ENCODE results near the gene MDM2.
"Not testable (repeated sequence)": the region's sequence is repeated elsewhere in the genome, so short reads cannot be mapped to it uniquely, and the experiment has no call there.

MDM2 gene

DNA sequence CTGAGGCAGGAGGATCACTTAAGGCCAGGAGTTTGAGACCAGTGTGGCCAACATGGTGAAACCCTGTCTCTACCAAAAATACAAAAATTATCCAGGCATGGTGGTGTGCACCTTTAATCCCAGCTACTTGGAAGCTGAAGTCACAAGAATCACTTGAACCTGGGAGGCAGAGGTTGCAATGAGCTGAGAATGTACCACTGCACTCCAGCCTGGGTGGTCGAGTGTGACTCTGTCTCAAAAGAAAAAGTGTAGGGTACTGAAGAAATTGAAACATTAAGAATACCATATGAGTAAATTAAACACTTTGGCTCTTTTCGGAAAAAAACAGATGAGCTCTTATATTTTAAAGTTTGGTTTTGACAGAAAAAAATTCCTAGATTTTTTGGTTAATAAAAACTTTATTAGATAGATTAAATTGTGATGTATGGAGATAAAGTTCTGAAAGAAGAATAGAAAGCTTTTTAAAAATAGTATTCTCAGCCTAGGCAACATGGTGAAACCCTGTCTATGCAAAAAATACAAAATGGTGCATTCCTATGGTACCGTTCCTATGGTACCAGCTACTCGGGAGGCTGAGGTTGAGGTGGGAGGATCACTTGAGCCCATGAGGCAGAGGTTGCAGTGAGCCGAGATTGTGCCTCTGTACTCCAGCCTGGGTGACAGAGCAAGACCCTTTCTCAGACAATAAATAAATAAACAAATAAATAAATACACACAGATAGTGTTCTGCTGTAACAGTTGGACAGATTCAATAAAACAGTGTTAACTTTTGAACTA, 20.1 kb downstream of the MDM2 start:
- DNase-seq (ENCODE audit: low read depth in 2 of 2), result no peak

DNA sequence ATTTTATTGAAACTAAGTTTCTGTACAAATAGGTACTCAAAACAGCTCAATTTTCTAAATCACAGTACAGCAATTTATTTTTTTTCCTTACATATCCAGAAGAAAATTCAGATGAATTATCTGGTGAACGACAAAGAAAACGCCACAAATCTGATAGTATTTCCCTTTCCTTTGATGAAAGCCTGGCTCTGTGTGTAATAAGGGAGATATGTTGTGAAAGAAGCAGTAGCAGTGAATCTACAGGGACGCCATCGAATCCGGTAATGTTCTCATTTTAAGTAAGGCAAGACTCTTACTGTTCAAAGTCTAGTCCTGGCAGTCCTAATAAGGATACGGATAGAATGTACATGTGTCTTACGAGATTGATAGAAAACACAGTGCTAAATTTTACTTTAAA, 20.7 kb downstream of the MDM2 start:
- DNase-seq (ENCODE audit: low read depth in 2 of 2), result no peak

GRCh38 chr12:68831272-68831671, 23.3 kb downstream of the MDM2 start:
- no peak for DNase-seq (ENCODE audit: low read depth in 2 of 2)

DNA sequence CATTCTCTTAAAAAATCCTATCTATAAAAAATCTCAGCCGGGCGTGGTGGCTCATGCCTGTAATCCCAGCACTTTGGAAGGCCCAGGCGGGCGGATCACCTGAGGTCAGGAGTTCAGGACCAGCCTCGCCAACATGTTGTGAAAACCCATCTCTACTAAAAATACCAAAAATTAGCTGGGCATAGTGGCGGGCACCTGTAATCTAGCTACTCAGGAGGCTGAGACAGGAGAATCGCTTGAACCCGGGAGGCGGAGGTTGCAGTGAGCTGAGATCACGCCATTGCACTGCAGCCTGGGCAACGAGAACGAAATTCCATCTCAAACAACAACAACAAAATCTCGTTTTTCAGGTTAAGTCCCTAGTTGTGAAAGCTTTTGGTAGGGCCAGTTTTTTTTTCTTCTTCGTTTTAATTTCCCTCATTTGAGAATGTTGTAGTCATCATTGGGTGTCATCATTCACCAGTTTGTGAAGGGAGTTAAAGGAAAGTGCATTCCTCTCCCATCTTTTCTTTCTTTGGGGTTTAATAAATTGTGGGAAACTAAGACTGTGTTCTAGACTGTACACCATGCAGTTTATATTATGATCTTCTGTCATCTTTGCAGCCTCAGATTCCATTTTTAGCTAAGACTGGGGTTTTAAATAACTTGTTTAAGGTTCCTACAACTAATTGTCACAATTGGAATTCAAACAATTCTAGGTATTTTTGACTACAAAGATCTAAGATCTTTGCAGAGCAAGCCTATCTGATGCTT, 23.9 kb downstream of the MDM2 start:
- no peak for DNase-seq (ENCODE audit: low read depth in 2 of 2)

GRCh38 chr12:68832504-68832867, 24.5 kb downstream of the MDM2 start:
- no peak for DNase-seq (ENCODE audit: low read depth in 2 of 2)

GRCh38 chr12:68833508-68833907, 25.5 kb downstream of the MDM2 start:
- DNase-seq (ENCODE audit: low read depth in 2 of 2), result no peak

- no peak for DNase-seq (ENCODE audit: low read depth in 2 of 2)
Measured at GRCh38 chr12:68835333-68835908, 27.4 kb downstream of the MDM2 start.

- DNase-seq (ENCODE audit: low read depth in 2 of 2), result no peak
Measured at GRCh38 chr12:68837215-68837614, 29.2 kb downstream of the MDM2 start.

GRCh38 chr12:68838046-68838886, 30.3 kb downstream of the MDM2 start:
- DNase-seq (ENCODE audit: low read depth in 2 of 2), result no peak

DNA sequence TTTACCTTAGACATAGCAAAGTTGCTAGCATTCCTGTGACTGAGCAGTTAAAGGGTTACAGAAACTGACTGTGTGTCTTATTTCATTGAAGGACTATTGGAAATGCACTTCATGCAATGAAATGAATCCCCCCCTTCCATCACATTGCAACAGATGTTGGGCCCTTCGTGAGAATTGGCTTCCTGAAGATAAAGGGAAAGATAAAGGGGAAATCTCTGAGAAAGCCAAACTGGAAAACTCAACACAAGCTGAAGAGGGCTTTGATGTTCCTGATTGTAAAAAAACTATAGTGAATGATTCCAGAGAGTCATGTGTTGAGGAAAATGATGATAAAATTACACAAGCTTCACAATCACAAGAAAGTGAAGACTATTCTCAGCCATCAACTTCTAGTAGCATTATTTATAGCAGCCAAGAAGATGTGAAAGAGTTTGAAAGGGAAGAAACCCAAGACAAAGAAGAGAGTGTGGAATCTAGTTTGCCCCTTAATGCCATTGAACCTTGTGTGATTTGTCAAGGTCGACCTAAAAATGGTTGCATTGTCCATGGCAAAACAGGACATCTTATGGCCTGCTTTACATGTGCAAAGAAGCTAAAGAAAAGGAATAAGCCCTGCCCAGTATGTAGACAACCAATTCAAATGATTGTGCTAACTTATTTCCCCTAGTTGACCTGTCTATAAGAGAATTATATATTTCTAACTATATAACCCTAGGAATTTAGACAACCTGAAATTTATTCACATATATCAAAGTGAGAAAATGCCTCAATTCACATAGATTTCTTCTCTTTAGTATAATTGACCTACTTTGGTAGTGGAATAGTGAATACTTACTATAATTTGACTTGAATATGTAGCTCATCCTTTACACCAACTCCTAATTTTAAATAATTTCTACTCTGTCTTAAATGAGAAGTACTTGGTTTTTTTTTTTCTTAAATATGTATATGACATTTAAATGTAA, 31.5 kb downstream of the MDM2 start:
- no peak for DNase-seq (ENCODE audit: low read depth in 2 of 2)

- not testable (repeated sequence) for DNase-seq (ENCODE audit: low read depth in 2 of 2)
Measured at GRCh38 chr12:68841175-68841574, 33.2 kb downstream of the MDM2 start.

DNA sequence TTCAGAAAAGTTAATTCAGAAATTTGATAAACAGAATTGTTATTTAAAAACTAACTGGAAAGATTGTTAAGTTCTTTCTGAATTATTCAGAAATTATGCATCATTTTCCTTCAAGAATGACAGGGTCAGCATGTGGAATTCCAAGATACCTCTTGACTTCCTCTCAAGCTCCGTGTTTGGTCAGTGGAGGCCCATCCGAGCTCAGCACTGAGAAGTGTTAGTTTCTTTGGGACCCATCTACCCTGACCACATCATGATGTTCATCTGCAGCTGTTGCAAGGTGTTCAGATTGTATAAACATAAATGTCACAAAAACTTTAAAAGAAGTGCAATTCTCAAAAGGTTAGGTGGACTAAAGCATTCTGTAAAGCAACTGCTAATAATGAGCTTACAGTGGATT, 33.7 kb downstream of the MDM2 start:
- DNase-seq (ENCODE audit: low read depth in 2 of 2), result no peak

- no peak for DNase-seq (ENCODE audit: low read depth in 2 of 2)
Measured at GRCh38 chr12:68842123-68842522, 34.1 kb downstream of the MDM2 start.

GRCh38 chr12:68842784-68843567, 35.0 kb downstream of the MDM2 start:
- no peak for DNase-seq (ENCODE audit: low read depth in 2 of 2)

DNA sequence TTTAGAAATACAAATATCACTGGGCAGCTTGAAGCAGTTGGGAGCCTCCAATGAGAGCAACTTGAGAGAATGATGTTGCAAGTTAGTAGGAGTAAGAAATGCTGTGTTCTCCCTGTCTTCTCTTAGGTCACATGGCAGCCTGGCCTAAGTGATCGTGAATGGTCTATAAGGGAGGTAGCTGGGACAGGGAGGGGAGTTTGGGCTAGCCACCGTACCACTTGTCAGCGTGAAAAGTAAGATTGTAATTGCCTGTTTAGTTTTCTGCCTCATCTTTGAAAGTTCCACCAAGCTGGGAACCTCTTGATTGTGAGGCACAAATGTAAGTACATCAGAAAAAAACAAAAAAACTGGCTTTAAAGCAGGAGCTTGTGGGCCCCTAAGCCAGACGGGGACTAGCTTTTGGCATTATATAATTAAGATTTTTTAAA, 36.4 kb downstream of the MDM2 start:
- no peak for DNase-seq (ENCODE audit: low read depth in 2 of 2)

DNA sequence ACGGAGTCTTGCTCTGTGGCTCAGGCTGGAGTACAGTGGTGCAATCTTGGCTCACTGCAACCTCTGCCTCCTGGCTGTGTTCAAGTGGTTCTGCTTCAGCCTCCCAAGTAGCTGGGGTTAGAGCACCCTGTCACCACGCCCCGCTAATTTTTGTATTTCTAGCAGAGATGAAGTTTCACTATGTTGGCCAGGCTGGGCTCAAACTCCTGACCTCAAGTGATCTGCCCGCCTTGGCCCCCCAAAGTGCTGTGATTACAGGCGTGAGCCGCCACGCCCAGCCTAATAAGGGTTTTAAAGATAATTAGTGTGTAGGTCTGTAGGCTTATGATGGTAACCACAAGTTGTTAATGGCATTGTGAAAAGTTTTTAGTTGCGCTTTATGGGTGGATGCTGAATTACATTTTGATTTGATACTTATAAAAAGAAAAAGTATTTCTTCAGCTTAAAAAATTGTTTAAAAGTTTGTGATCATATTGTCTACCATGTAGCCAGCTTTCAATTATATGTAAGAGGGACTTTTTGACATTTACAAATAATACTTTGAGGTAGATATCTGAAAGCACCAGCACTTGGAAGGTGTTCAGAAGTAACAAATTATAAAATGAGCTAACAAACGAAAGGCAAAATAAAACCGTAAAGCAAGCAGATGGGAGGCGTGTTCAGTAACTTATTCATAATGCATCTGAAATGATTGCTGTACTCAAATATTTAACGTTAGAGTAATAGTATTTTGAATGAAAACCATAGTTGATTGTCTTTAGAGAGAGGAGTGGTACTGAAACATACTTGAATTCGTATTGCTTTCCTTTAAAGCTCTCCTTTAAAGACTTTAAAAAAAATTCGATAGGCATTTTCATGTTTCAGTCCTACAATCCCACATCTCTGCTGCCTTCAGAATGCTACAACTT, 37.1 kb downstream of the MDM2 start:
- DNase-seq (ENCODE audit: low read depth in 2 of 2), result no peak

GRCh38 chr12:68846811-68847210, 38.8 kb downstream of the MDM2 start:
- no peak for DNase-seq (ENCODE audit: low read depth in 2 of 2)

DNA sequence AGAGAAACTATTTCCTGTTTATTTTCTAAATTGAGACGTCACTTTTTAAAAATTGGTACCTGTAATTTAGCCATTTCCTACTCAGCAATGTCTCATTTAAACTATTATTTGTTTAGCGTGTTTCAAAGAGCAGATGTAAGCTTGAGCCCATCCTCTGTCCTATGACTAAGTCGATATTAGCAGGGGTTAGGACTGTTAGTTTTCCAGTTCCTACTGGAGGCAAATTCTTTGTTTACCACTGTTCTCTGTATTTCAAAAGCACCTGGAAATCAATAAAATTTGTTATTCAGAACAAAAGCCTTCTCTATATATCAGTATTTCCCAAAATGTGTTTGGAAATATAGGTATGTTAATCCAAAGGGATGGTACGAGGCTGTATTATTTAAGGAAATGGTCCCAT, 42.4 kb downstream of the MDM2 start:
- DNase-seq (ENCODE audit: low read depth in 2 of 2), result no peak
